Stimulated activated CD8-positive, alpha-beta memory T cell treated with anti-CD3 and anti-CD28 coated beads, Interleukin-12 subunit alpha, Interleukin-12 subunit beta, amount 100 ng/mL, for 24 hours (primary cell): ENCODE data around the gene SPEM3.
"Not testable (repeated sequence)": the region's sequence is repeated elsewhere in the genome, so short reads cannot be mapped to it uniquely, and the experiment has no call there.

Experiments
- DNase-seq: peaks from one replicate; pipeline ENCODE4 v3.0.0-alpha.2; 2020; ENCODE audit errors: extremely low read depth

Gene SPEM3

DNA sequence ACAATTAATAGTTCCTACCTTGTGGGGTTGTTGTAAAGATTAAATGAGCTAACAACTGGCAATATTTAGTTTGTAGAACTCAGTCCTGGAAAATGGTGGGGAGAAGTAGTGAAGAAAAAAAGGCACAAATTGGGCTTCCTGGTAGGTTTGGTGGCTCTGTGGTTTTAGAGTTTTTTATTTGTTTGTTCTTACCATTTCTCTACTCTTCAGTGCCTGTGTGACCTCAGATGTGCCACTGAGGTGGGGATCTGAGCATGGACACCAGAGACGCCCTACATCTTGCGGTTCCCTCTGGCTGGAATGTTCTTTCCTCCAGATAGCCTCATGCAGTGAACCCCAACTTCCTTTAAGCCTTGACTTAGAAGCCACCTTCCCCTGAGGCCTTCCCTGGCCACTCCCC is 43.1 kb downstream of the SPEM3 start:
- DNase-seq = no peak

- not testable (repeated sequence) for DNase-seq
These were observed 46.1 kb downstream of the SPEM3 start for GRCh38 chr17:7474767-7475166.

DNA sequence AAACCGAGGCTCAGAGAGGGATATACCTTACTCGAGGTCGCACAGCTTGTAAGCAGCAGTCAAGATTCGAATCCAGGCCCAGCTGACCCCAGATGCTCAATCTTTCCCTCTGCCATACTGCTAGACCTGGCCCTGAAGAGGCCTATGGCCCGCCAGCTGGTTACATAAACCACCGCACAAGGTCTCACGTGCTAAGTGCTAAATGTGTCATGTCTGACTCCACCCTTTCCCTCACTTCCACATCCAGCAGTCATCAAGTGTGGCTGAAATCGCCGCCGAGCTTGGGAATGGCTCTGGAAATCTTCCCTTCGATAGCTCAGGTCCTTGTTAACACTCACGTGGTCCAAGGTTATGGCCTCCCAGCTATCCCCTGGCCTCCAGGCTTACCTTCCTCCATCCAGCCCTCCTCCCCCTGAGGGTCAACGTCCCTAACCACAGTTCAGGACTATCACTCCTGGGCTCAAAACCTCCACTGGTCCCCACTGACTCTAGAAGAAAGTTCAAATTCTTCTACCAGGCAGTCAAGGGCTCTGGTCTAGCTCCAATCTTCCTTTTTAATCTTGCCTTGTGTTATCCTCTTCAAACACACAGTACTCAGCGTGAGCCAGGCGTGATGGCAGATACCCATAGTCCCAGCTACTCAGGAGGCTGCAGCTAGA is 47.2 kb downstream of the SPEM3 start:
- no peak for DNase-seq

- no peak for DNase-seq
These were observed 47.8 kb downstream of the SPEM3 start for GRCh38 chr17:7476494-7476893.

GRCh38 chr17:7476951-7477350 is 48.3 kb downstream of the SPEM3 start:
- DNase-seq = no peak

DNA sequence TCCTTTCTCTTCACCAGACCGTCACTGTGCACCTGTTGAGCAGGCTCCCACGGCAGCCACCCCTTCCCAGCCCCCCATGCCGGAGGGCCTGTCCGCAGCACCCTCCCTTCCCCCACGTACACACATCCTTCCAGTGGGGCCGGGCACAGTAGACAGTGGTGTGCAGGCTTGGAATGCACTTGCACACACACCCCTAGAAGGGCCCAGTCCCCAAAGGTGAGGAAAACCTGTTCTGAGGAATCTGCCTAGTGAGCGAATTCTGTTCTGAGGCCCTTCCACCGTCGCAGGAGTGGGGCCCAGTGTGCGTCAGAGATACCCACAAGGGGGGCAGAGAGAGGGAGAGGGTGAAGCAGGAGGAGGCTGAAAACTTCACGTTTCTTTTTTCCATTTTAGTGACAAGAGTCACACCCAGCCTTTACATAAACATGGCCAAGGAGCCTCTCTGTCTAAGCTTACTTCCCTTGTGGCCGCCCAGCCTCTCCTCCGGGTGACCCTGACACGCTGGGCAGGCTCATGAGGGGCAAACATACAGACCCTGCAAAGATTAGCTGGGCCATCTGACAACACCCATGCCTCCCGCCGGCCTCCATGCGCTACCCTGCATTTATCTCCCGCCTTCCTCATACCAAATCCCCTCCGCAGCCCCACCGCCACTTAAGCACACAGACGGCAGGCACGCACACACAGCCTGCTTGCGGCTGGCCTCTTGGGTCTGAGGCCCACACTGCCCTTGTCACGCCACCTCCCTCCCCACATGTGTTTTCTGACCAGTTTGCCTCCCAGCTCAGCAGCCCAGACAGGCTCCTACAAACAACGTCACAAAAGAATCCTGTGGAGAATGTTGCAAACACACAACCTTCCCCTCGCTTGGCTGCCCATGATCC is 49.0 kb downstream of the SPEM3 start:
- DNase-seq = no peak

DNA sequence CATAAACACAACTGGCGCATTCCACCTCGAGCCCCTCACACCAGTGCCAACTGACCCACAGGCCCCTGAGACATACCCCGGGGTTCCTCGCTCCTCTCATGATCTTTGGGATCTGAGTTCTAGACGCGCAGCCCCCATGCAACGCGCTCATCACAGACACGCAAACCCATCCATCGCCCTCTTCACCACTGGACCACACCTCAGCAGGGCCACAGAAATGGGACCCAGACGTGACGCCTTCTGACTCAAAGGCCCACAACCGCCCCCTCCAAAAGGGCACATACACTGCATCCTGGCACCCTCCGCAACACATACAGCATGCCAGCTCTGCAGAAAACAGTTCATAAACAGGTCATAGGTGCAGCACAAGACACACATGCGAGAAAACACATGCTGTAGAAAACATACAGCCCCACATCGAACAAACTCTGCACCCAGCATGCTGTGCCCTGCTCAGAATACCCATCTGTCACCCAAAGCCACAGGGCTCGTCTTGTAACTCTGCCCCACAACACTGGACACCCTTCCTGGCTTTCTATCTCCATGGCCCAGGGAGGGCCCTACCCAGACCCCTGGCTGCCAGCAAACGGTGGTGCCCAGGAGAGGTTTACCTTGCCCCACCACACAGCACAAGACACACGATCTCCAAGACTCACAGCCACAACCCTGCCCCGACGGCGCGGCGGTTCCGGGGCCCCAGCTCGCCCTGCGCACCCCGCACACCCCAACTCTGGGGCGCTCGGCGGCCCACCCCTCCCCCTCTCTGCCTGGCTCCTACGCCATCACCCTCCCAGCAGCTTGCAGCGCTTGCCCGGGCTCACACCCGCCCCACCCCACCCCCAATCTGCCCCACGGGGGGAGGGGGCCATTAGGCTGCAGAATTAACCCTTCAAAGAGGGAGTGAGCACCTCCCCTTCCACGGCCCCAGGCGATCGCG is 49.9 kb downstream of the SPEM3 start:
- DNase-seq = no peak

DNA sequence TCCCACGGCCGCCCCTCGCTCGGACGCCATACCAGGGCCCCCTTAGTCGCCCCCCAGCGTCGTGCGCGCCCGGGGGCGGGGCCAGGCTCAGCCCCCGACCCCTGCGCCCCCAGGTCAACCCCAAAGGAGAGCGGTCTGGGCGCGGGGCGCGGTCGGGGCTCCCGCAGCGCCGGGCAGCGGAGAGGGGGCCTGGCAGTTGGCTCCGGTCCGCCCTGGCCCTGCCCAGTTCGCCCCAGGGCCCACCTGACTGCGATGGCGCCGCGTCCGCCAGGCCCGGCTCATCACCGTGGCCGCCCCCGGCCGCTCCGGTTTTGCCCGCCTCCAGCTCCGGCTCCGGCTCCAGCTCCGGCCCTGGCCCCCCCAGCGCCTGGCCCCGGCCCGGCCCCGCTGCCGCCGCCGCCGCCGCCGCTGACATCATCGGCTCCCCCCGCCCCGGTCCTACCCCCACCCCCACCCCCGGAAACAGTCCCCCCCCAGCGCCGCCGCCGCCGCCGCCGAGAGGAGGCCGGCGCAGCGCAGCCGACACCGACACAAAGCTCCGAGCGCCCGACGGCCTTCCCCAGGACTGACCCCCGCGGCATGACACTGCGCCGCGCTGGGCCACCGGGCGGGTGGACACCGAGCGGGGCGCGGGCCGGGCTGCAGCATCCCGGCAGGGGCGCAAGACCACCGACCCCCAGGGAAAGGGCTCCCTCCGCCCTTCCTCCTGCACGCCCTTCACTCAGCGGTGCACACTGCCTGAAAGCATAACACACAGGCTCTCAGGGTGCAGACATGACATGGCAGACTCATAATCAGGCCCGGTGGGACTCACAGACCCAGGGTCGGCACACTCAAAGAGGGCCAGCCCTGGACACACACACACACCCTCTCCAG is 50.8 kb downstream of the SPEM3 start, which contains the start of gene ZBTB4:
ZBTB4 (minus strand) TSS at position 419 of the 876 bp plus-strand sequence. CDS start 12,830 bp downstream, outside the sequence.
- no peak for DNase-seq

DNA sequence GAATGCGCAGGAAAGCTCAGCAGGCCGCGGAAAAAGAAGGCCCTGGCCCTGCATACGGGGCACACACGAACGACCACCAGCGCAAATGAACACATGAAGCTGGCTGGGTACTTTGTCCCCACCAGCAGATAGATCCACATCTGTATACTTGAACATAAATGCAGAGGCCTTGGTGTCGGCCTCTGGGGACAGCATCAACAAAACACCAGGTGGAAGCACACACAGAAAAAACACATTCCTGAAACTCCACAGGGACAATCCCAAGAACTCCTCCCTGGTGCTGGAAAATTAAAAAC is 51.4 kb downstream of the SPEM3 start:
- DNase-seq = no peak

DNA sequence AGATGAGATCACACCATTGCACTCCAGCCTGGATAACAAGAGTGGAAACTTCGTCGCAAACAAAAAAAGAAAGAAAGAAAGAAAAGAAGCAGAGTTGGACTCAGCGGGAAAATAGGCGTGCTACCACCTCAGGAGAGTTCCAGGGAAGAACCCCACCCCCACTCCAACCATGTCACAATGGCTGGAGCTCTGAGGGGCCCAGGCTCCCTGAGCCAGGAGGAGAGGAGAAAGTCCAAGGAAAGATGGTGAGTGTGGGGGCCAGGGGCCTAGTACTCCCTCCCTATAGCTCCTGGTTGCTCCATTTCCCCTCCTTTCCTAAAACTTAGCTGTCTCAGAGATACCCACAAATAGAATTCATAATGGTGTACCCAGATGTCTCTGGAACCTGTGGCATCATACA is 52.6 kb downstream of the SPEM3 start, which contains the start of gene SLC35G6:
SLC35G6 (plus strand) TSS at position 172 of the 400 bp plus-strand sequence; CDS start at position 243, 71 bp downstream.
- not testable (repeated sequence) for DNase-seq

- DNase-seq = not testable (repeated sequence)
These were observed 53.4 kb downstream of the SPEM3 start for GRCh38 chr17:7481842-7482741.
